CD4-positive, alpha-beta memory T cell (primary cell): Measurements from ENCODE around the gene ACP6. TPM values are rescaled to one million over a fixed set of nuclear protein-coding genes. Genes with fewer than 3 reads are reported as not detected.
"Not testable (repeated sequence)": the region's sequence is repeated elsewhere in the genome, so short reads cannot be mapped to it uniquely, and the experiment has no call there.

Source experiments
- CTCF ChIA-PET: fragments of 350-600 bp; sonication (Branson Sonifier 250); formaldehyde crosslinking; loops from one replicate; lab custom pipeline; 2021; ENCODE audit warnings: inconsistent platforms; ENCODE audit not compliant: partially characterized antibody; lab: Charles Lee
- POLR2A ChIA-PET: fragments of 350-600 bp; sonication (Branson Sonifier 250); formaldehyde crosslinking; loops from one replicate; lab custom pipeline; 2021; ENCODE audit not compliant: partially characterized antibody; lab: Charles Lee
- DNase-seq, 5 donors: peaks; one replicate each; pipeline versions ENCODE4 v3.0.0 to v3.0.0-alpha.2; 2020 to 2022; ENCODE audit warnings: mixed read lengths in 1 of 5
- H3K27ac ChIP-seq: one replicate; pipeline ENCODE4 v1.7.0; 2013; ENCODE audit warnings: low read depth, low read length
- H3K27me3 ChIP-seq: 2 replicates; pipeline ENCODE4 v1.7.0; 2013; ENCODE audit warnings: mild to moderate bottlenecking, low read length, moderate library complexity; ENCODE audit not compliant: insufficient read depth
- H3K36me3 ChIP-seq: 2 replicates; pipeline ENCODE4 v1.7.0; 2013; ENCODE audit warnings: mild to moderate bottlenecking, low read length, moderate library complexity; ENCODE audit not compliant: insufficient read depth
- H3K4me1 ChIP-seq: 2 replicates; pipeline ENCODE4 v1.7.0; 2013; ENCODE audit warnings: mild to moderate bottlenecking, low read length, moderate library complexity; ENCODE audit not compliant: insufficient read depth
- H3K4me3 ChIP-seq, 2 donors: one replicate each; pipeline ENCODE4 v1.7.0; 2013; ENCODE audit warnings: low read length in 2 of 2, mild to moderate bottlenecking in 1 of 2
- H3K9me3 ChIP-seq, 2 donors: one replicate each; pipeline ENCODE4 v1.7.0; 2013; ENCODE audit warnings: low read length in 2 of 2, control low read depth in 1 of 2; ENCODE audit not compliant: control insufficient read depth in 1 of 2
- H3K27ac Mint-ChIP-seq, 7 donors: one replicate each; pipeline ENCODE4 v1.8.0; 2020 to 2021; ENCODE audit warnings: mixed read lengths in 7 of 7, mild to moderate bottlenecking in 6 of 7, inconsistent platforms in 3 of 7, moderate library complexity in 3 of 7
- H3K27me3 Mint-ChIP-seq, 2 donors: one replicate each; pipeline ENCODE4 v1.8.0; 2020 to 2021; ENCODE audit warnings: mixed read lengths in 2 of 2
- H3K36me3 Mint-ChIP-seq, 2 donors: one replicate each; pipeline ENCODE4 v1.8.0; 2020 to 2021; ENCODE audit warnings: mixed read lengths in 2 of 2, inconsistent platforms in 1 of 2, mild to moderate bottlenecking in 1 of 2
- H3K4me1 Mint-ChIP-seq, 4 donors: one replicate each; pipeline ENCODE4 v1.8.0; 2020 to 2021; ENCODE audit warnings: mixed read lengths in 4 of 4, mild to moderate bottlenecking in 1 of 4
- H3K4me3 Mint-ChIP-seq, 8 donors: one replicate each; pipeline ENCODE4 v1.8.0; 2020 to 2021; ENCODE audit warnings: mixed read lengths in 8 of 8, mild to moderate bottlenecking in 7 of 8, moderate library complexity in 6 of 8, inconsistent platforms in 3 of 8
- H3K9me3 Mint-ChIP-seq, 8 donors: one replicate each; pipeline ENCODE4 v1.8.0; 2020 to 2021; ENCODE audit warnings: mixed read lengths in 8 of 8, mild to moderate bottlenecking in 5 of 8, inconsistent platforms in 3 of 8, moderate library complexity in 1 of 8
- intact Hi-C: fragments of 100-400 bp; cut with micrococcal nuclease; formaldehyde crosslinking; loops from one replicate; pipeline ENCODE4 v1.15.1; 2023
- polyA plus RNA-seq, 2 donors: library from polyadenylated mRNA; unstranded; fragments of 300-500 nt; fragmentation: Illumina TruSeq; gene quantifications; one replicate each; pipeline ENCODE4 v1.2.3, GENCODE V29; 2021
- total RNA-seq, 2 experiments: library from RNA; stranded (reverse); gene quantifications; one replicate each; pipeline ENCODE4 v1.2.3, GENCODE V29; 2021

The ACP6 gene
- total and polyA plus RNA-seq, 4 experiments from 2014 or later, result 15.4 to 22.7 (median 20.2) TPM

DNA sequence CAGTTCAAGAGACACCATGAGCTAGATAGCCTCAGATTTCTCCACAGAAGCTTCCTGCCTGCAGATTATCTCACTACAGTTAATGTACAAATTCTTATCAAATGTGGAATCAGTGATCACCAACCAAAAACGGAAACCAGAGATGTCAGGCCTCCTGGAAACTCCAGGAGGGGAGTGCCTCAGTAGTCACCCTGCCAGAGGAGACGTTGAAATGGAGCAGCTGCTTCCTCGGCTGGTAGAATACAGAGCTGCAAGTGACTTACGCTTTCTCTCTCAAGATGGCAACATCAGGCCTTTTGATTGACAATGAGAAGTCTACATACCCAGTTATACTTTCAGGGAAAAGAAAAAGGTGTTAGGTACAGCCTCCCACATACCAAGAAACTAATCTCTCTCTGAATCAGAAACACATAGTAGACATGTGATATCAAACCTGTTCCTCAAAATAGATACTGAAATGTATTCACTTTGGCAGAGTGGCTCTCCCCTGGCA is 52.2 kb downstream of the ACP6 start:
- no peaks in the 10 kb centered on the region for H3K9me3 Mint-ChIP-seq

DNA sequence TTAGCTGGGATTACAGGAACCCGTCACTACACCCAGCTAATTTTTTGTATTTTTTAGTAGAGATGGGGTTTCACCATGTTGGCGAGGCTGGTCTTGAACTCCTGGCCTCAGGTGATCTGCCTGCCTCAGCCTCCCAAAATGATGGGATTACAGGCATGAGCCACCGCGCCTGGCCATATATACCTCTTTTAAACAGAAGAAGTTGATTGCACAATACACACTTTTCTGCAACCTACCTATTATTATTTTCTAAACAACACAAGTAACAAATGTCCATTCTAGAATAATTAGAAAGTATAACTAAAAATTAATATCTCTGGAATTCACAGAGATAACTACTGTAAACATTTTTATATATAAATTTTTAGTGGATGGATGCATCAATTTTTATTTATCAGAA is 55.4 kb downstream of the ACP6 start:
- H3K27ac ChIP-seq, H3K27me3 ChIP-seq, H3K27me3 Mint-ChIP-seq, CTCF ChIA-PET, H3K9me3 ChIP-seq, H3K4me3 Mint-ChIP-seq, H3K9me3 Mint-ChIP-seq, POLR2A ChIA-PET, intact Hi-C loops, H3K4me3 ChIP-seq, DNase-seq, H3K27ac Mint-ChIP-seq: not testable (repeated sequence)
- peaks cover 18 to 27% (median 20%) of the 10 kb centered on the region in 4 donors for H3K4me1 Mint-ChIP-seq
- Histone ChIP-seq H3K4me1 (peaks cover 25% of the 10 kb centered on the region), H3K36me3 (peaks cover 14% of the 10 kb centered on the region)
- peaks cover 48 to 53% of the 10 kb centered on the region in 2 donors for H3K36me3 Mint-ChIP-seq

More for the DNA sequence above, 52.2 kb downstream of the ACP6 start:
- intact Hi-C loops, result no loop called here
- H3K36me3 ChIP-seq, result peaks cover 10% of the 10 kb centered on the region
- POLR2A ChIA-PET, result interaction anchor here (0.8 to 1.8 kb wide), 5 partner anchors 13 to 117 kb away, joined by 3 to 5 read pairs (median 3); partner anchors contain the start of gene ACP6
- Mint-ChIP-seq H3K4me1 (peaks cover 17 to 41% (median 23%) of the 10 kb centered on the region in 4 donors), H3K27me3 (no peaks in the 10 kb centered on the region), H3K4me3 (peak overlapping the region in 7 of 8 donors; percentile 3 to 68 (median 44)), H3K36me3 (peaks cover 37 to 53% of the 10 kb centered on the region in 2 donors), H3K27ac (peak overlapping the region; percentile 10 to 90 (median 71))
- DNase-seq, result peak; percentile 48 to 83 (median 57)
- no peaks in the 10 kb centered on the region for H3K9me3 ChIP-seq
- no peak overlapping the region for H3K4me3 ChIP-seq
- CTCF ChIA-PET, result interaction anchor here (1.3 to 3.1 kb wide), 2 partner anchors 9 to 47 kb away, joined by 3 to 14 read pairs; no protein-coding TSS in a partner anchor
- H3K27me3 ChIP-seq, result no peaks in the 10 kb centered on the region
- H3K4me1 ChIP-seq, result peaks cover 25% of the 10 kb centered on the region
- H3K27ac ChIP-seq, result no peak overlapping the region

GRCh38 chr1:147613506-147613905 is 56.8 kb downstream of the ACP6 start:
- H3K27ac Mint-ChIP-seq, result no peak overlapping the region
- Histone ChIP-seq H3K36me3 (peaks cover 4% of the 10 kb centered on the region), H3K4me3 (no peak overlapping the region), H3K4me1 (peaks cover 16% of the 10 kb centered on the region), H3K9me3 (no peaks in the 10 kb centered on the region), H3K27ac (no peak overlapping the region), H3K27me3 (no peaks in the 10 kb centered on the region)
- intact Hi-C loops, result no loop called here
- CTCF ChIA-PET, result no interaction called here
- H3K4me1 Mint-ChIP-seq, result peaks cover 14 to 22% (median 16%) of the 10 kb centered on the region in 4 donors
- POLR2A ChIA-PET, result no interaction called here
- no peaks in the 10 kb centered on the region for H3K9me3 Mint-ChIP-seq
- no peaks in the 10 kb centered on the region for H3K27me3 Mint-ChIP-seq
- H3K36me3 Mint-ChIP-seq, result peaks cover 45 to 52% of the 10 kb centered on the region in 2 donors
- no peak overlapping the region for H3K4me3 Mint-ChIP-seq
- no peak for DNase-seq

DNA sequence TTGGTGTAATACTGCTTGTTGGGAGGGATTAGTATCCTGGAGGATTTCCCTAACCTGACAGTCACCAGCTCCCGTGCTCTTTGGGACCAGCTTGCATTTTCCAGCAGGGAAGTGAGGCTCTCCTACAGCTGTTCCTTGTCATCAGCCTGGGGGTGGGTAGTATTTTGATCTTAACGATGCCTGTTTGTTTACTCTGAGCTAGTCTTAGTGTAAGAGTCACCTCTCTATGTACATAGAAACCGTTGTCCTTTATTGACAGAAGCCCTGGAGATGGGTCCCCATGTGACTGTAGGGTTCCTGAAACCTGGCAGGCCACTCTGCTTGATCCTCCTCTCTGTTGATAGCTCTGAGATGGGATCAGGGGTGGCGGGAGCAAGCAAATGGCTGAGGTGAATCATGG is 58.0 kb downstream of the ACP6 start:
- H3K36me3 Mint-ChIP-seq, result peaks cover 52 to 53% of the 10 kb centered on the region in 2 donors
- Histone ChIP-seq H3K9me3 (no peaks in the 10 kb centered on the region), H3K27ac (no peak overlapping the region), H3K27me3 (no peaks in the 10 kb centered on the region), H3K36me3 (peaks cover 5% of the 10 kb centered on the region), H3K4me3 (no peak overlapping the region), H3K4me1 (peaks cover 5% of the 10 kb centered on the region)
- H3K4me3 Mint-ChIP-seq, result no peak overlapping the region
- peak overlapping the region in 1 of 7 donors; percentile 39 for H3K27ac Mint-ChIP-seq
- intact Hi-C loops, result no loop called here
- peaks cover 3 to 14% (median 7%) of the 10 kb centered on the region in 4 donors for H3K4me1 Mint-ChIP-seq
- DNase-seq, result no peak
- POLR2A ChIA-PET, result no interaction called here
- no peaks in the 10 kb centered on the region for H3K27me3 Mint-ChIP-seq
- CTCF ChIA-PET, result interaction anchor here (0.9 to 1.1 kb wide), 2 partner anchors 14 to 16 kb away, joined by 3 read pairs; no protein-coding TSS in a partner anchor
- no peaks in the 10 kb centered on the region for H3K9me3 Mint-ChIP-seq

- Histone ChIP-seq H3K4me1 (no peaks in the 10 kb centered on the region), H3K36me3 (peaks cover 12% of the 10 kb centered on the region), H3K27ac (no peak overlapping the region), H3K27me3 (no peaks in the 10 kb centered on the region), H3K4me3 (no peak overlapping the region), H3K9me3 (no peaks in the 10 kb centered on the region)
- Mint-ChIP-seq H3K36me3 (peaks cover 55 to 59% of the 10 kb centered on the region in 2 donors), H3K27me3 (no peaks in the 10 kb centered on the region), H3K27ac (no peak overlapping the region), H3K4me1 (peaks cover 0 to 10% (median 2%) of the 10 kb centered on the region in 4 donors), H3K4me3 (no peak overlapping the region), H3K9me3 (no peaks in the 10 kb centered on the region)
- ChIA-PET CTCF (interaction anchor here (1.1 to 1.9 kb wide), 2 partner anchors 14 to 17 kb away, joined by 3 to 4 read pairs; no protein-coding TSS in a partner anchor), POLR2A (no interaction called here)
- DNase-seq, result no peak
- intact Hi-C loops, result no loop called here
Observed at GRCh38 chr1:147611586-147611985, 58.7 kb downstream of the ACP6 start.

DNA sequence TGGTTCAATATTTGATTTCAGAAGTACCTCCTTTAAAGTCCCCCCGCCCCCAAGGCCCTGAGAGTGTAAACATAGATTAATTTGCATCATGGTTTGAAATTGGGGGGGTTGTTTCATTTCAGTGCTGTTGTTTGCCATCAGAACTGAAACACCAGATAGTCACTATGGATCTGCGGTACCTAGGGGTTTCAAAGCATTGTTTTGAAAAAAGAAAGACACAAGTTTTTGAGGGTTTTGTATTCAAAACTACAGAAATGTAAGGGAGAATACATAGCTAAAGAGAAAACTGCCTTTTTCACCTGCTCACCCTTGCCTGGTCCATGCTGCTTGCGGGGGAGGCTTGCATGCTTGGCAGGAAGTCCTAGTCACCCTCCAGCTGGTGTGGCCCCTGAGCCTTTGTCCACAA is 59.3 kb downstream of the ACP6 start:
- Mint-ChIP-seq H3K36me3 (peaks cover 56 to 60% of the 10 kb centered on the region in 2 donors), H3K9me3 (no peaks in the 10 kb centered on the region), H3K4me3 (no peak overlapping the region), H3K4me1 (peaks cover 0 to 8% (median 2%) of the 10 kb centered on the region in 4 donors), H3K27me3 (no peaks in the 10 kb centered on the region), H3K27ac (no peak overlapping the region)
- Histone ChIP-seq H3K27ac (no peak overlapping the region), H3K4me1 (no peaks in the 10 kb centered on the region), H3K9me3 (no peaks in the 10 kb centered on the region), H3K36me3 (peaks cover 12% of the 10 kb centered on the region), H3K27me3 (no peaks in the 10 kb centered on the region), H3K4me3 (no peak overlapping the region)
- POLR2A ChIA-PET, result no interaction called here
- no peak for DNase-seq
- CTCF ChIA-PET, result interaction anchor here (1.1 to 1.9 kb wide), 2 partner anchors 15 to 17 kb away, joined by 3 to 4 read pairs; no protein-coding TSS in a partner anchor
- intact Hi-C loops, result no loop called here

DNA sequence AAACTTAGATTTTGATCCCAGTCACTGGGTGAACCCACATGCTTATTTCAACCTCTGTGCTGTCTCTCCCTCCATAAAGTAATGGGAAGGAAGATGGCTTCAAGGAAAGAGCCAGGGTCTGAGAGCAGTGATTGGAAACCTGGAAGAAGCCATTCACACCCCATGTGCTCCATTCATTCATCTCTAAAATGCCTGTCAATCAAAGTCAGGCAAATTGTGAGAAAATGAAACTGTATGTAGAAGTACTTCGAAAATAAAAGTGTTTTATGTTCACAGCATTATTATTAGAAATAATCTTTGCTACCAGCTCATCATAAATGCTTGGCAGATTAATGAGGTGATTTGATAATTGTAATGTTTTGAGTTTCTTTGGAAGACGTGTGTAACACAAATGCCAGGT is 61.0 kb downstream of the ACP6 start:
- intact Hi-C loops, result no loop called here
- Mint-ChIP-seq H3K27ac (peak overlapping the region in 1 of 7 donors; percentile 59), H3K27me3 (no peaks in the 10 kb centered on the region), H3K4me3 (no peak overlapping the region), H3K36me3 (peaks cover 50 to 53% of the 10 kb centered on the region in 2 donors), H3K4me1 (peaks cover 0 to 5% (median 3%) of the 10 kb centered on the region in 4 donors), H3K9me3 (no peaks in the 10 kb centered on the region)
- POLR2A ChIA-PET, result no interaction called here
- Histone ChIP-seq H3K4me3 (no peak overlapping the region), H3K36me3 (peaks cover 12% of the 10 kb centered on the region), H3K4me1 (no peaks in the 10 kb centered on the region), H3K27ac (no peak overlapping the region), H3K9me3 (no peaks in the 10 kb centered on the region), H3K27me3 (no peaks in the 10 kb centered on the region)
- CTCF ChIA-PET, result no interaction called here
- no peak for DNase-seq
